K562 (cell line): ENCODE data around the gene NLRP6. TPM values are rescaled to one million over a fixed set of nuclear protein-coding genes. Genes with fewer than 3 reads are reported as not detected.

Source experiments
- ATAC-seq: fragments of 200-7000 bp; cut with Tn5 transposase; 3 replicates; pipeline ENCODE4 v1.9.1; 2020; ENCODE audit warnings: moderate library complexity
- BruUV-seq: library from RNA; stranded (reverse); fragments of 400-500 nt; replicated peaks from 2 replicates; lab custom pipeline; 2021; lab: Mats Ljungman, UMichigan
- CTCF ChIA-PET: fragments of 300-600 bp; formaldehyde crosslinking; extraction: SDS; loops from one replicate; lab custom pipeline; 2021; ENCODE audit warnings: low intra/inter-chr PET ratio; lab: Yijun Ruan, JAX
- POLR2A ChIA-PET: fragments of 300-600, 350-650 bp; sonication (Branson Sonifier 250); formaldehyde crosslinking; extraction: SDS; loops from one replicate; lab custom pipeline; 2021; ENCODE audit warnings: antibody characterized with exemption, inconsistent platforms; lab: Yijun Ruan, JAX
- DNase-seq, 4 experiments: peaks; one replicate each; pipeline versions ENCODE4 v3.0.0 to v3.0.0-alpha.2; 2011 to 2018; ENCODE audit warnings: low spot score in 3 of 4, mixed read lengths in 3 of 4; ENCODE audit errors: extremely low read depth in 1 of 4
- FAIRE-seq: peaks from 2 replicates; lab custom pipeline; 2011; peaks lifted over from hg19 to GRCh38; lab: Jason Lieb, UNC
- H2AFZ ChIP-seq: 2 replicates; pipeline ENCODE4 v1.6.0; 2011; ENCODE audit warnings: low read depth, low read length, control low read depth, inconsistent platforms
- H3K27ac ChIP-seq: fragments of 200-600 bp; 3 replicates; pipeline ENCODE4 v1.8.0; 2011; ENCODE audit warnings: low read depth, mild to moderate bottlenecking, control low read depth, inconsistent platforms, low read length, moderate library complexity, mixed read lengths; ENCODE audit errors: extremely low read depth
- H3K27me3 ChIP-seq, 2 experiments: fragments of 300-600 bp in 1 of 2; 2 replicates in 1 of 2; 3 replicates in 1 of 2; pipeline versions ENCODE4 v1.6.0 to v1.8.0; 2011; ENCODE audit warnings: inconsistent platforms in 2 of 2, low read length in 2 of 2, mild to moderate bottlenecking in 1 of 2, mixed read lengths in 1 of 2, moderate library complexity in 1 of 2; ENCODE audit not compliant: control insufficient read depth in 2 of 2, insufficient read depth in 2 of 2
- H3K36me3 ChIP-seq: fragments of 300-600 bp; 3 replicates; pipeline ENCODE4 v1.8.0; 2011; ENCODE audit warnings: mild to moderate bottlenecking, low read length, inconsistent platforms; ENCODE audit not compliant: control insufficient read depth, insufficient read depth
- H3K4me1 ChIP-seq, 2 experiments: fragments of 200-600 bp in 1 of 2; replicated peaks in 1 of 2; 2 replicates in 1 of 2; 3 replicates in 1 of 2; pipeline versions ENCODE4 v1.5.1 to v1.8.0; 2011; ENCODE audit warnings: inconsistent platforms in 2 of 2, low read length in 2 of 2, mild to moderate bottlenecking in 1 of 2, mixed read lengths in 1 of 2, moderate library complexity in 1 of 2; ENCODE audit not compliant: control insufficient read depth in 2 of 2, insufficient read depth in 2 of 2
- H3K4me2 ChIP-seq: 2 replicates; pipeline ENCODE4 v1.6.1; 2011; ENCODE audit warnings: low read length, control low read depth, inconsistent platforms, mixed read lengths; ENCODE audit not compliant: insufficient read depth
- H3K4me3 ChIP-seq: fragments of 200-600 bp; sonication (generic), shearing (Covaris generic); 2 replicates; pipeline ENCODE4 v1.5.1; 2016; ENCODE audit warnings: control low read depth, inconsistent platforms
- H3K79me2 ChIP-seq: fragments of 200-600 bp; 3 replicates; pipeline ENCODE4 v1.8.0; 2011; ENCODE audit warnings: low read length, inconsistent platforms; ENCODE audit not compliant: control insufficient read depth, insufficient read depth
- H3K9ac ChIP-seq, 2 experiments: 2 replicates each; pipeline versions ENCODE4 v1.6.0 to v1.6.1; 2011; ENCODE audit warnings: low read depth in 2 of 2, low read length in 2 of 2, control low read depth in 1 of 2, inconsistent platforms in 1 of 2, mild to moderate bottlenecking in 1 of 2, mixed read lengths in 1 of 2; ENCODE audit not compliant: insufficient read depth in 1 of 2
- H3K9me1 ChIP-seq: one replicate; pipeline ENCODE4 v1.6.0; 2011; ENCODE audit warnings: inconsistent platforms, mild to moderate bottlenecking, low read length, moderate library complexity; ENCODE audit not compliant: control insufficient read depth, insufficient read depth
- H3K9me3 ChIP-seq: replicated peaks from 2 replicates; pipeline ENCODE4 v1.5.1; 2011; ENCODE audit warnings: low read depth, low read length, inconsistent platforms; ENCODE audit not compliant: control insufficient read depth, insufficient read depth
- H4K20me1 ChIP-seq: replicated peaks from 2 replicates; pipeline ENCODE4 v1.6.1; 2011; ENCODE audit warnings: low read length, inconsistent platforms, mixed read lengths; ENCODE audit not compliant: control insufficient read depth, insufficient read depth
- CBX2 ChIP-seq: fragments of 200-600 bp; sonication (generic); IDR thresholded peaks from one replicate; pipeline ENCODE4 v1.6.1; 2012; ENCODE audit warnings: mild to moderate bottlenecking, low read length, inconsistent platforms; ENCODE audit not compliant: insufficient read depth, poor library complexity, severe bottlenecking
- EZH2 ChIP-seq: IDR thresholded peaks from 2 replicates; pipeline ENCODE4 v1.6.1; 2012; ENCODE audit warnings: low read depth, mild to moderate bottlenecking, inconsistent platforms, low read length, borderline replicate concordance
- NFE2 ChIP-seq: IDR thresholded peaks from 2 replicates; pipeline ENCODE4 v1.6.1; 2014; ENCODE audit warnings: antibody characterized with exemption, low read depth
- NR2F6 ChIP-seq: fragments of 450-650 bp; formaldehyde crosslinking; IDR thresholded peaks from 2 replicates; pipeline ENCODE4 v1.4.0; 2020; ENCODE audit warnings: mild to moderate bottlenecking
- PTBP1 ChIP-seq: fragments of 200-400 bp; formaldehyde crosslinking; IDR thresholded peaks from 2 replicates; pipeline ENCODE4 v1.6.1; 2017; ENCODE audit warnings: low read depth, low read length
- RBBP5 ChIP-seq: fragments of 200-600 bp; sonication (generic); IDR thresholded peaks from 2 replicates; pipeline ENCODE4 v1.6.1; 2012; ENCODE audit warnings: borderline replicate concordance, mild to moderate bottlenecking, low read length, control low read depth, inconsistent platforms; ENCODE audit not compliant: insufficient read depth, poor library complexity, severe bottlenecking
- SMARCB1 ChIP-seq: IDR thresholded peaks from 2 replicates; pipeline ENCODE4 v1.6.1; 2011; ENCODE audit warnings: improper control_type of control experiment, low read depth; ENCODE audit not compliant: insufficient read length
- TBL1XR1 ChIP-seq, 2 experiments: IDR thresholded peaks; 2 replicates each; pipeline ENCODE4 v1.6.1; 2012; ENCODE audit warnings: improper control_type of control experiment in 2 of 2, low read length in 2 of 2, mild to moderate bottlenecking in 1 of 2
- TRIM28 ChIP-seq: fragments of 450-650 bp; IDR thresholded peaks from 2 replicates; pipeline ENCODE4 v1.6.1; 2017
- ZNF3 ChIP-seq: fragments of 250-450 bp; sonication (Bioruptor Pico); IDR thresholded peaks from 2 replicates; pipeline ENCODE4 v1.5.0; 2021; ENCODE audit warnings: mild to moderate bottlenecking, moderate library complexity
- ZNF354B ChIP-seq: fragments of 250-450 bp; sonication (Bioruptor Pico); IDR thresholded peaks from 2 replicates; pipeline ENCODE4 v1.4.0; 2020
- WGBS: fragments of 100-300 bp; shearing (Covaris generic); methylation state at CpG from one replicate; pipeline ENCODE4 v1.1.6; 2016; ENCODE audit warnings: low coverage, mixed read lengths; ENCODE audit not compliant: insufficient coverage; ENCODE audit errors: missing lambda C conversion rate; 5-methylcytosine and 5-hydroxymethylcytosine counted together
- in situ Hi-C: fragments of 300-500 bp; cut with MboI; formaldehyde crosslinking; loops from 4 replicates; pipeline ENCODE4 v1.15.0; 2018; ENCODE audit warnings: inconsistent platforms, mixed read lengths
- intact Hi-C: fragments of 100-400 bp; cut with micrococcal nuclease; formaldehyde crosslinking; loops from 2 replicates; pipeline ENCODE4 v1.14.2; 2022
- polyA plus RNA-seq, 8 experiments: library from polyadenylated mRNA; depleted of rRNA in 4 of 8; stranded (reverse) in 5 of 8; unstranded in 3 of 8; fragments of >200 nt; fragmentation: Nextera tagmentation in 2 of 8; fragmentation: Illumina TruSeq in 1 of 8; extraction: Ambion mirVana in 2 of 8; extraction: Trizol in 1 of 8; gene quantifications; 2 replicates each; pipeline versions ENCODE4 v1.2.1 to v1.2.3, GENCODE V29; 2011 to 2014; ENCODE audit warnings: inconsistent platforms in 1 of 8, missing spikeins in 1 of 8
- total RNA-seq, 7 experiments: library from RNA; depleted of rRNA in 6 of 7; stranded (reverse); fragments of >200 nt in 6 of 7; fragmentation: Illumina TruSeq in 2 of 7; extraction: Trizol in 2 of 7; gene quantifications; 2 replicates each; pipeline versions ENCODE4 v1.2.1 to v1.2.3, GENCODE V29; 2011 to 2021; ENCODE audit warnings: low replicate concordance in 1 of 7
- TF ChIP-seq, protein P1 (sequence below): IDR thresholded peaks from 2 replicates; pipeline ENCODE4 v1.6.1; 2011; ENCODE audit warnings: borderline replicate concordance, low read depth, mild to moderate bottlenecking, moderate library complexity, low read length; ENCODE audit not compliant: insufficient read depth, poor library complexity, severe bottlenecking
- TF ChIP-seq, protein P2 (sequence below): fragments of 250-450 bp; sonication (Bioruptor Pico); IDR thresholded peaks from 2 replicates; pipeline ENCODE4 v1.5.0; 2021; ENCODE audit warnings: mild to moderate bottlenecking, borderline replicate concordance

NLRP6 gene
- total and polyA plus RNA-seq, 9 of the 15 experiments (the other 6 are each of a cell fraction or from before 2014, with no cell fraction given), result 0.03 to 0.18 (median 0.15) TPM; not detected in 5

DNA sequence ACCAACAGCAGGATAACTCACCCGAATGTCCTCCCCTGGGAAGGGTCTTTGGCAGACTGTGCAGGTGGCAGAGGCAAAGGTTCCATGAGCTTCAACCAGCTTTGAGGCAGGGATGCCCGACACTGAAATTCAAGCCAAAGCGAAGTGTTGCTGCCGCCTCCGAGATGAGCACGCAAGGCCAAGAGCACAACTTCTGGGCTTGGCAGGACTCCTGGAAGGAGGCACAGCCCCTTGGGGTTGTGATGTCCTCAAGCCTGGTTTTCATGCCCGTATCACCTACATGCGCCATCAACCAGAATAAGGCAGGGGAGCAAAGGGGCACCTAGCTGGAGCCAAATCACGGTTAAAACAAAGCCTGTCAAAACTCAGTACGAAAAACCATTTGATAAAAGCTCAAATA, 47.8 kb upstream of the NLRP6 start:
- H4K20me1 ChIP-seq, result no peaks in the 10 kb centered on the region
- no peak for FAIRE-seq
- no peak overlapping the region for H2AFZ ChIP-seq
- H3K9me3 ChIP-seq, result no peaks in the 10 kb centered on the region; the same call in 1 of the 2 replicates
- no peak overlapping the region for H3K27ac ChIP-seq
- no peak overlapping the region for H3K4me3 ChIP-seq
- H3K4me1 ChIP-seq, result peaks cover 7 to 9% of the 10 kb centered on the region in 2 experiments; a peak in 4 of 5 replicates
- H3K9ac ChIP-seq, result 0 out of 4 replicates have a peak overlapping the region, but pooled peaks of 1 of the 2 experiments have one; percentile 13
- TF ChIP-seq SMARCB1 (no peak), TBL1XR1 (IDR thresholded peaks at IDR 0.05; ENCODE audit: low read length in 2 of 2) (no peak), RBBP5 (no peak), ZNF354B (CRISPR knock-in tag) (no peak), NFE2 (no peak), CBX2 (no peak), EZH2 (no peak), ZNF3 (no peak), TRIM28 (no peak), NR2F6 (CRISPR knock-in tag) (no peak), PTBP1 (no peak)
- TF ChIP-seq, protein P1, sequence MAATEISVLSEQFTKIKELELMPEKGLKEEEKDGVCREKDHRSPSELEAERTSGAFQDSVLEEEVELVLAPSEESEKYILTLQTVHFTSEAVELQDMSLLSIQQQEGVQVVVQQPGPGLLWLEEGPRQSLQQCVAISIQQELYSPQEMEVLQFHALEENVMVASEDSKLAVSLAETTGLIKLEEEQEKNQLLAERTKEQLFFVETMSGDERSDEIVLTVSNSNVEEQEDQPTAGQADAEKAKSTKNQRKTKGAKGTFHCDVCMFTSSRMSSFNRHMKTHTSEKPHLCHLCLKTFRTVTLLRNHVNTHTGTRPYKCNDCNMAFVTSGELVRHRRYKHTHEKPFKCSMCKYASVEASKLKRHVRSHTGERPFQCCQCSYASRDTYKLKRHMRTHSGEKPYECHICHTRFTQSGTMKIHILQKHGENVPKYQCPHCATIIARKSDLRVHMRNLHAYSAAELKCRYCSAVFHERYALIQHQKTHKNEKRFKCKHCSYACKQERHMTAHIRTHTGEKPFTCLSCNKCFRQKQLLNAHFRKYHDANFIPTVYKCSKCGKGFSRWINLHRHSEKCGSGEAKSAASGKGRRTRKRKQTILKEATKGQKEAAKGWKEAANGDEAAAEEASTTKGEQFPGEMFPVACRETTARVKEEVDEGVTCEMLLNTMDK, result no peak
- TF ChIP-seq, protein P2, sequence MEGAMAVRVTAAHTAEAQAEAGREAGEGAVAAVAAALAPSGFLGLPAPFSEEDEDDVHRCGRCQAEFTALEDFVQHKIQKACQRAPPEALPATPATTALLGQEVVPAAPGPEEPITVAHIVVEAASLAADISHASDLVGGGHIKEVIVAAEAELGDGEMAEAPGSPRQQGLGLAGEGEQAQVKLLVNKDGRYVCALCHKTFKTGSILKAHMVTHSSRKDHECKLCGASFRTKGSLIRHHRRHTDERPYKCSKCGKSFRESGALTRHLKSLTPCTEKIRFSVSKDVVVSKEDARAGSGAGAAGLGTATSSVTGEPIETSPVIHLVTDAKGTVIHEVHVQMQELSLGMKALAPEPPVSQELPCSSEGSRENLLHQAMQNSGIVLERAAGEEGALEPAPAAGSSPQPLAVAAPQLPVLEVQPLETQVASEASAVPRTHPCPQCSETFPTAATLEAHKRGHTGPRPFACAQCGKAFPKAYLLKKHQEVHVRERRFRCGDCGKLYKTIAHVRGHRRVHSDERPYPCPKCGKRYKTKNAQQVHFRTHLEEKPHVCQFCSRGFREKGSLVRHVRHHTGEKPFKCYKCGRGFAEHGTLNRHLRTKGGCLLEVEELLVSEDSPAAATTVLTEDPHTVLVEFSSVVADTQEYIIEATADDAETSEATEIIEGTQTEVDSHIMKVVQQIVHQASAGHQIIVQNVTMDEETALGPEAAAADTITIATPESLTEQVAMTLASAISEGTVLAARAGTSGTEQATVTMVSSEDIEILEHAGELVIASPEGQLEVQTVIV (CRISPR knock-in tag), result no peak
- TF ChIP-seq, all 486 proteins: peak for 0
- ATAC-seq, result no peak
- Histone ChIP-seq H3K27me3 (no peaks in the 10 kb centered on the region), H3K4me2 (no peak overlapping the region), H3K36me3 (peaks cover 12% of the 10 kb centered on the region; the same call in 2 of the 3 replicates), H3K9me1 (no peaks in the 10 kb centered on the region), H3K79me2 (peaks cover 6% of the 10 kb centered on the region)
- CTCF ChIA-PET, result no interaction called here
- POLR2A ChIA-PET, result interaction anchor here (1.0 to 1.6 kb wide), 3 partner anchors 14 to 23 kb away, joined by 3 read pairs; partner anchors contain the start of genes BET1L and RIC8A
- in situ Hi-C loops (no loop called here), intact Hi-C loops (no loop called here)
- DNase-seq, result no peak
- no TSS peak for BruUV-seq
- WGBS, result 88% methylated on average over 10 of the region's 10 CpGs
